ENCODE data around the gene ABCG4.
"Not testable (repeated sequence)": the region's sequence is repeated elsewhere in the genome, so short reads cannot be mapped to it uniquely, and the experiment has no call there.

The ABCG4 gene

DNA sequence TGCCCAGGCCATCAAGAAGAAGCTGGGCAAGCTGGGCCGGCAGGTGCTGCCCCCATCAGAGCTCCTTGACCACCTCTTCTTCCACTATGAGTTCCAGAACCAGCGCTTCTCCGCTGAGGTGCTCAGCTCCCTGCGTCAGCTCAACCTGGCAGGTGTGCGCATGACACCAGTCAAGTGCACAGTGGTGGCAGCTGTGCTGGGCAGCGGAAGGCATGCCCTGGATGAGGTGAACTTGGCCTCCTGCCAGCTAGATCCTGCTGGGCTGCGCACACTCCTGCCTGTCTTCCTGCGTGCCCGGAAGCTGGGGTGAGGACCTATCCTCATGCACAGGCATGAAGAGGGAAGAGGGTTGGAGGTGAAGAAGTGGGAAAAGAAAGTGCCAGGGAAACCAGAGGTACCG is 31.1 kb downstream of the ABCG4 start:
- peaks cover 4% of the 10 kb centered on the region; the same call in 1 of the 2 replicates for H3K4me1 ChIP-seq (ENCODE audit: control insufficient read depth, low read length)
- TF ChIP-seq EZH2phosphoT487 (IDR thresholded peaks at IDR 0.05; ENCODE audit: borderline replicate concordance, low read length), result no peak
- TF ChIP-seq, protein P1, sequence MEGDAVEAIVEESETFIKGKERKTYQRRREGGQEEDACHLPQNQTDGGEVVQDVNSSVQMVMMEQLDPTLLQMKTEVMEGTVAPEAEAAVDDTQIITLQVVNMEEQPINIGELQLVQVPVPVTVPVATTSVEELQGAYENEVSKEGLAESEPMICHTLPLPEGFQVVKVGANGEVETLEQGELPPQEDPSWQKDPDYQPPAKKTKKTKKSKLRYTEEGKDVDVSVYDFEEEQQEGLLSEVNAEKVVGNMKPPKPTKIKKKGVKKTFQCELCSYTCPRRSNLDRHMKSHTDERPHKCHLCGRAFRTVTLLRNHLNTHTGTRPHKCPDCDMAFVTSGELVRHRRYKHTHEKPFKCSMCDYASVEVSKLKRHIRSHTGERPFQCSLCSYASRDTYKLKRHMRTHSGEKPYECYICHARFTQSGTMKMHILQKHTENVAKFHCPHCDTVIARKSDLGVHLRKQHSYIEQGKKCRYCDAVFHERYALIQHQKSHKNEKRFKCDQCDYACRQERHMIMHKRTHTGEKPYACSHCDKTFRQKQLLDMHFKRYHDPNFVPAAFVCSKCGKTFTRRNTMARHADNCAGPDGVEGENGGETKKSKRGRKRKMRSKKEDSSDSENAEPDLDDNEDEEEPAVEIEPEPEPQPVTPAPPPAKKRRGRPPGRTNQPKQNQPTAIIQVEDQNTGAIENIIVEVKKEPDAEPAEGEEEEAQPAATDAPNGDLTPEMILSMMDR (IDR thresholded peaks at IDR 0.05; ENCODE audit: low read depth, low read length, poor library complexity, severe bottlenecking), result no peak
- no peak overlapping the region for H3K27ac ChIP-seq (ENCODE audit: low read depth, low read length)
- no peak overlapping the region for H3K4me3 ChIP-seq (ENCODE audit: low read length)
- H3K36me3 ChIP-seq (ENCODE audit: control insufficient read depth, low read length), result 0 out of 2 replicates have a peak, but pooled peaks cover 3% of the 10 kb centered on the region
- H3K9me3 ChIP-seq (ENCODE audit: control insufficient read depth, insufficient read depth, low read length), result no peaks in the 10 kb centered on the region
- H3K4me2 ChIP-seq (ENCODE audit: low read length), result no peak overlapping the region
- no peaks in the 10 kb centered on the region for H4K20me1 ChIP-seq (ENCODE audit: control insufficient read depth, insufficient read depth, low read depth, low read length)
- no peaks in the 10 kb centered on the region for H3K9me2 ChIP-seq (replicated peaks; ENCODE audit: control insufficient read depth, low read length)
- H3K27me3 ChIP-seq (ENCODE audit: control insufficient read depth, low read length), result no peaks in the 10 kb centered on the region
- H3K79me2 ChIP-seq (ENCODE audit: control insufficient read depth, low read length), result no peaks in the 10 kb centered on the region
- H3F3A ChIP-seq (ENCODE audit: control insufficient read depth, insufficient read depth), result no peaks in the 10 kb centered on the region

DNA sequence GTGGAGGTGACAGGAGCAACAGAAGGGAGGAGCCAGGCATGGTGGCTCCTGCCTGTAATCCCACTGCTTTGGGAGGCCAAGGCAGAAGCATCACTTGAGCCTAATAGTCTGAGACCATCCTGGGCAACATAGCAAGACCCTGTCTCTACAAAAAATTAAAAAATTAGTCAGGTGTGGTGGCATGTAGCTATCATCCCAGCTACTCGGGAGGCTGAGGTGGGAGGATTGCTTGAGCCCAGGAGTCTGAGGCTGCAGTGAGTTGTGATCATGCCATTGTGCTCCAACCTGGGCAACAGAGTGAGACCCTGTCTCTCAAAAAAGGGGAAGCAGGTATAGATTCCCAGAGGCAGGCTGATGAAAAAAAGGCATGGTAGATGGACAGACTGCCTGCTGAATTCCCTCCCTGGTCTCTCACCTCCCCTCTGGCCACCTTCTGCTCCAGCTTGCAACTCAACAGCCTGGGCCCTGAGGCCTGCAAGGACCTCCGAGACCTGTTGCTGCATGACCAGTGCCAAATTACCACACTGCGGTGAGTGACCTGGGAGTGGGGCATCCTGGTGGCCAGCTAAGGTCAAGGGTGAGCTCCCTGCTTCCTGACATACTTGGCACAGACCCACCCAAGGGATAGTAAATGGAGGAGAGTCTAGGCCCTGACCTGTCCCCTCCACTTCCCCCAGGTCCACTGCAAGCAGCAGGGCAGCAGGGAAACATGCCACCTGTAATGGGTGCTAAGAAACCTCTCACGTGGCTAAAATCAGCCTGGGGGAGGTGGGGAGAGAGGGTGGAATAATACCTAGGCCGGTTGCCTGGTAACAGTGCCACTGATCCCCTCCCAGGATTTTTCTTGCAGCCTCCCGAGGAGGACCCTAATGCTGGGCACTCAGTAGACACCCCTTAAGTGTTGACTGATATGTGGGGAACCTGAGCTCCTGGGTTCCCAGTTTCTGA is 32.2 kb downstream of the ABCG4 start:
- H3K27me3 ChIP-seq (ENCODE audit: control insufficient read depth, low read length), result no peaks in the 10 kb centered on the region
- H3K27ac ChIP-seq (ENCODE audit: low read depth, low read length), result no peak overlapping the region
- H3K36me3 ChIP-seq (ENCODE audit: control insufficient read depth, low read length), result 0 out of 2 replicates have a peak, but pooled peaks cover 3% of the 10 kb centered on the region
- peaks cover 4% of the 10 kb centered on the region; the same call in 1 of the 2 replicates for H3K4me1 ChIP-seq (ENCODE audit: control insufficient read depth, low read length)
- H3K4me2 ChIP-seq (ENCODE audit: low read length), result no peak overlapping the region
- no peaks in the 10 kb centered on the region for H3F3A ChIP-seq (ENCODE audit: control insufficient read depth, insufficient read depth)
- no peaks in the 10 kb centered on the region for H4K20me1 ChIP-seq (ENCODE audit: control insufficient read depth, insufficient read depth, low read depth, low read length)
- no peak for TF ChIP-seq EZH2phosphoT487 (IDR thresholded peaks at IDR 0.05; ENCODE audit: borderline replicate concordance, low read length)
- TF ChIP-seq, protein P1 (IDR thresholded peaks at IDR 0.05; ENCODE audit: low read depth, low read length, poor library complexity, severe bottlenecking), result no peak
- H3K9me3 ChIP-seq (ENCODE audit: control insufficient read depth, insufficient read depth, low read length), result no peaks in the 10 kb centered on the region
- no peak overlapping the region for H3K4me3 ChIP-seq (ENCODE audit: low read length)
- H3K79me2 ChIP-seq (ENCODE audit: control insufficient read depth, low read length), result no peaks in the 10 kb centered on the region
- no peaks in the 10 kb centered on the region for H3K9me2 ChIP-seq (replicated peaks; ENCODE audit: control insufficient read depth, low read length)

DNA sequence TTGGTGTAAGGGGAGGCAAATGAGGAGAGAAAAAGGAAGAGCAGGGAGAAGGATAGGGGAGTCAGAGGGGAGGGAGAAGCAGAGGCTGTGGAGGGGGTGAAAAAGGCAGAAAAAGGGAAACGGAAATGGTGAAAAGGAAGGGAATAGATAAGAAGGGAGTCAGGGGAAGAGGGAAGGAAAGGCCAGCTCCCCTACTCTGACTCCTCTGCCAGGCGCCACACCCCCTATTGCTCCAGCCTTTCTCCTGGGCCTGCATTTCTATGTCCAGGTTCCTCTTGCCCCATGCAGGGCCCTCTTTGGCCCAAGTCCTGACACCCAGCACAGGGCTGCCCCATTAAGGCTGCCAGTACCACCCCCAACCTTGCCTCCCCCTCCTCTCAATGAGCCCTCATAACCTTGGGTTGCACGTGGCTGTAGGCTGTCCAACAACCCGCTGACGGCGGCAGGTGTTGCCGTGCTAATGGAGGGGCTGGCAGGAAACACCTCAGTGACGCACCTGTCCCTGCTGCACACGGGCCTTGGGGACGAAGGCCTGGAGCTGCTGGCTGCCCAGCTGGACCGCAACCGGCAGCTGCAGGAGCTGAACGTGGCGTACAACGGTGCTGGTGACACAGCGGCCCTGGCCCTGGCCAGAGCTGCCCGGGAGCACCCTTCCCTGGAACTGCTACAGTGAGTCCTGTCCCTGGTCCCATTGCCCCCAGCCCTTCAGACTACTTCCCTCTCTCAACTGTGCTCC is 33.0 kb downstream of the ABCG4 start:
- Histone ChIP-seq H4K20me1 (ENCODE audit: control insufficient read depth, insufficient read depth, low read depth, low read length) (no peaks in the 10 kb centered on the region), H3K27me3 (ENCODE audit: control insufficient read depth, low read length) (no peaks in the 10 kb centered on the region), H3K27ac (ENCODE audit: low read depth, low read length) (no peak overlapping the region), H3K4me2 (ENCODE audit: low read length) (no peak overlapping the region), H3K9me3 (ENCODE audit: control insufficient read depth, insufficient read depth, low read length) (no peaks in the 10 kb centered on the region), H3K4me1 (ENCODE audit: control insufficient read depth, low read length) (peaks cover 4% of the 10 kb centered on the region; the same call in 1 of the 2 replicates), H3K36me3 (ENCODE audit: control insufficient read depth, low read length) (0 out of 2 replicates have a peak, but pooled peaks cover 3% of the 10 kb centered on the region), H3K79me2 (ENCODE audit: control insufficient read depth, low read length) (no peaks in the 10 kb centered on the region), H3K4me3 (ENCODE audit: low read length) (no peak overlapping the region), H3K9me2 (replicated peaks; ENCODE audit: control insufficient read depth, low read length) (no peaks in the 10 kb centered on the region), H3F3A (ENCODE audit: control insufficient read depth, insufficient read depth) (no peaks in the 10 kb centered on the region)
- TF ChIP-seq, protein P1 (IDR thresholded peaks at IDR 0.05; ENCODE audit: low read depth, low read length, poor library complexity, severe bottlenecking), result no peak
- no peak for TF ChIP-seq EZH2phosphoT487 (IDR thresholded peaks at IDR 0.05; ENCODE audit: borderline replicate concordance, low read length)

DNA sequence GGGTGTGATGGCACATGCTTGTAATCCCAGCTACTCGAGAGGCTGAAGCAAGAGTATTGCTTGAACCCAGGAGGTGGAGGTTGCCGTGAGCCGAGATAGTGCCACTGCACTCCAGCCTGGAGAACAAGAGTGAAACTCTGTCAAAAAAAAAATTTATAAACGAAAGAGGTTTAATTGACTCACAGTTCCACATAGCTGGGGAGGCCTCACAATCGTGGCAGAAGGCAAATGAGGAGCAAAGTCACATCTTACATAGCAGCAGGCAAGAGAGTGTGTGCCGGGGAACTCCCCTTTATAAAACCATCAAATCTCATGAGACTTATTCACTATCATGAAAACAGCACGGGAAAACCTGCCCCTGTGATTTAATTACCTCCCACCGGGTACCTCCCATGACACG is 35.5 kb downstream of the ABCG4 start:
- not testable (repeated sequence) for H3K27ac ChIP-seq (ENCODE audit: low read depth, low read length); H3K27me3 ChIP-seq (ENCODE audit: control insufficient read depth, low read length); H3K4me2 ChIP-seq (ENCODE audit: low read length); H4K20me1 ChIP-seq (ENCODE audit: control insufficient read depth, insufficient read depth, low read depth, low read length); H3K9me3 ChIP-seq (ENCODE audit: control insufficient read depth, insufficient read depth, low read length); H3K9me2 ChIP-seq (replicated peaks; ENCODE audit: control insufficient read depth, low read length); H3F3A ChIP-seq (ENCODE audit: control insufficient read depth, insufficient read depth); H3K79me2 ChIP-seq (ENCODE audit: control insufficient read depth, low read length); H3K36me3 ChIP-seq (ENCODE audit: control insufficient read depth, low read length); H3K4me1 ChIP-seq (ENCODE audit: control insufficient read depth, low read length); H3K4me3 ChIP-seq (ENCODE audit: low read length)

Measured in DOHH2 (cell line).